Natural killer cell (primary cell): ENCODE measurements around the gene TMEM38A. TPM values are rescaled to one million over a fixed set of nuclear protein-coding genes. Genes with fewer than 3 reads are reported as not detected.
"Not testable (repeated sequence)": the region's sequence is repeated elsewhere in the genome, so short reads cannot be mapped to it uniquely, and the experiment has no call there.

Experiments
- ATAC-seq, 3 donors: fragments of 150-1000 bp in 2 of 3; fragments of 200-7000 bp in 1 of 3; cut with Tn5 transposase; 1 replicate in 1 of 3; 2 replicates in 2 of 3; pipeline ENCODE4 v1.10.0; 2021; ENCODE audit warnings: mild to moderate bottlenecking in 2 of 3, moderate library complexity in 2 of 3
- DNase-seq, 2 donors: peaks; one replicate each; pipeline versions ENCODE4 v3.0.0 to v3.0.0-alpha.2; 2013 to 2021; ENCODE audit warnings: mixed read lengths in 1 of 2
- H3K27ac ChIP-seq: one replicate; pipeline ENCODE4 v1.5.1; 2013; ENCODE audit warnings: mild to moderate bottlenecking, low read length
- H3K27me3 ChIP-seq: one replicate; pipeline ENCODE4 v1.6.1; 2013; ENCODE audit warnings: low read length; ENCODE audit not compliant: control insufficient read depth, insufficient read depth
- H3K36me3 ChIP-seq: one replicate; pipeline ENCODE4 v1.6.1; 2013; ENCODE audit warnings: low read length; ENCODE audit not compliant: control insufficient read depth, insufficient read depth
- H3K4me1 ChIP-seq: one replicate; pipeline ENCODE4 v1.6.1; 2013; ENCODE audit warnings: low read length; ENCODE audit not compliant: control insufficient read depth, insufficient read depth
- H3K4me3 ChIP-seq: one replicate; pipeline ENCODE4 v1.5.1; 2013; ENCODE audit warnings: low read length
- H3K9me3 ChIP-seq: one replicate; pipeline ENCODE4 v1.6.1; 2013; ENCODE audit warnings: low read length; ENCODE audit not compliant: control insufficient read depth, insufficient read depth
- H3K27ac Mint-ChIP-seq, 2 donors: one replicate each; pipeline ENCODE4 v1.8.0; 2022; ENCODE audit warnings: mild to moderate bottlenecking in 2 of 2, mixed read lengths in 2 of 2, moderate library complexity in 1 of 2
- H3K27me3 Mint-ChIP-seq, 2 donors: one replicate each; pipeline ENCODE4 v1.8.0; 2022; ENCODE audit warnings: low read depth in 2 of 2, mixed read lengths in 2 of 2
- H3K36me3 Mint-ChIP-seq: one replicate; pipeline ENCODE4 v1.8.0; 2022; ENCODE audit warnings: mixed read lengths
- H3K4me1 Mint-ChIP-seq, 2 donors: one replicate each; pipeline ENCODE4 v1.8.0; 2022; ENCODE audit warnings: mixed read lengths in 2 of 2
- H3K4me3 Mint-ChIP-seq: one replicate; pipeline ENCODE4 v1.8.0; 2022; ENCODE audit warnings: mild to moderate bottlenecking, moderate library complexity, mixed read lengths
- H3K9me3 Mint-ChIP-seq, 2 donors: one replicate each; pipeline ENCODE4 v1.8.0; 2022; ENCODE audit warnings: mixed read lengths in 2 of 2
- WGBS: methylation state at CpG from one replicate; pipeline ENCODE4 v1.1.7; 2013; ENCODE audit warnings: missing lambda C conversion rate; ENCODE audit not compliant: insufficient coverage; 5-methylcytosine and 5-hydroxymethylcytosine counted together
- intact Hi-C: fragments of 100-400 bp; cut with micrococcal nuclease; formaldehyde crosslinking; loops from one replicate; pipeline ENCODE4 v1.14.2; 2022
- total RNA-seq, 4 donors: library from RNA; stranded (reverse); fragments of 120-200 nt in 1 of 4; gene quantifications; one replicate each; pipeline versions ENCODE4 v1.2.3 to v1.2.4, GENCODE V29; 2013 to 2022
- TF ChIP-seq, protein P1 (sequence below): fragments of 200-600 bp; IDR thresholded peaks from one replicate; pipeline ENCODE4 v1.8.0; 2022; ENCODE audit warnings: antibody characterized with exemption

Gene TMEM38A
- total RNA-seq, 3 donors from 2014 or later (not counting 1 experiment from before 2014, with no cell fraction given): 0.29 to 2.2 (median 0.89) TPM

GRCh38 chr19:16645140-16645539, 15.8 kb upstream of the TMEM38A start:
- Mint-ChIP-seq H3K27me3 (no peaks in the 10 kb centered on the region), H3K4me1 (peaks cover 0 to 15% of the 10 kb centered on the region in 2 donors), H3K9me3 (no peaks in the 10 kb centered on the region), H3K4me3 (no peak overlapping the region), H3K36me3 (no peaks in the 10 kb centered on the region), H3K27ac (no peak overlapping the region)
- Histone ChIP-seq H3K4me1 (no peaks in the 10 kb centered on the region), H3K9me3 (no peaks in the 10 kb centered on the region), H3K4me3 (no peak overlapping the region), H3K27ac (no peak overlapping the region), H3K27me3 (no peaks in the 10 kb centered on the region), H3K36me3 (peaks cover 56% of the 10 kb centered on the region)
- intact Hi-C loops: no loop called here
- no peak for DNase-seq
- no peak for ATAC-seq
- 98% methylated on average over 9 of the region's 9 CpGs for WGBS
- TF ChIP-seq, protein P1, sequence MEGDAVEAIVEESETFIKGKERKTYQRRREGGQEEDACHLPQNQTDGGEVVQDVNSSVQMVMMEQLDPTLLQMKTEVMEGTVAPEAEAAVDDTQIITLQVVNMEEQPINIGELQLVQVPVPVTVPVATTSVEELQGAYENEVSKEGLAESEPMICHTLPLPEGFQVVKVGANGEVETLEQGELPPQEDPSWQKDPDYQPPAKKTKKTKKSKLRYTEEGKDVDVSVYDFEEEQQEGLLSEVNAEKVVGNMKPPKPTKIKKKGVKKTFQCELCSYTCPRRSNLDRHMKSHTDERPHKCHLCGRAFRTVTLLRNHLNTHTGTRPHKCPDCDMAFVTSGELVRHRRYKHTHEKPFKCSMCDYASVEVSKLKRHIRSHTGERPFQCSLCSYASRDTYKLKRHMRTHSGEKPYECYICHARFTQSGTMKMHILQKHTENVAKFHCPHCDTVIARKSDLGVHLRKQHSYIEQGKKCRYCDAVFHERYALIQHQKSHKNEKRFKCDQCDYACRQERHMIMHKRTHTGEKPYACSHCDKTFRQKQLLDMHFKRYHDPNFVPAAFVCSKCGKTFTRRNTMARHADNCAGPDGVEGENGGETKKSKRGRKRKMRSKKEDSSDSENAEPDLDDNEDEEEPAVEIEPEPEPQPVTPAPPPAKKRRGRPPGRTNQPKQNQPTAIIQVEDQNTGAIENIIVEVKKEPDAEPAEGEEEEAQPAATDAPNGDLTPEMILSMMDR: no peak

- Mint-ChIP-seq H3K36me3 (peaks cover 18% of the 10 kb centered on the region), H3K4me3 (no peak overlapping the region), H3K27ac (peak overlapping the region in 1 of 2 donors; percentile 39), H3K4me1 (peaks cover 7 to 25% of the 10 kb centered on the region in 2 donors), H3K27me3 (no peaks in the 10 kb centered on the region), H3K9me3 (no peaks in the 10 kb centered on the region)
- Histone ChIP-seq H3K27ac (no peak overlapping the region), H3K4me3 (no peak overlapping the region), H3K27me3 (no peaks in the 10 kb centered on the region), H3K4me1 (no peaks in the 10 kb centered on the region), H3K9me3 (no peaks in the 10 kb centered on the region), H3K36me3 (peaks cover 62% of the 10 kb centered on the region)
- TF ChIP-seq, protein P1: no peak
- no peak for DNase-seq
- intact Hi-C loops: no loop called here
- WGBS: 89% methylated on average over 9 of the region's 9 CpGs
- ATAC-seq: no peak
Measured at GRCh38 chr19:16649734-16650133, 11.2 kb upstream of the TMEM38A start.

DNA sequence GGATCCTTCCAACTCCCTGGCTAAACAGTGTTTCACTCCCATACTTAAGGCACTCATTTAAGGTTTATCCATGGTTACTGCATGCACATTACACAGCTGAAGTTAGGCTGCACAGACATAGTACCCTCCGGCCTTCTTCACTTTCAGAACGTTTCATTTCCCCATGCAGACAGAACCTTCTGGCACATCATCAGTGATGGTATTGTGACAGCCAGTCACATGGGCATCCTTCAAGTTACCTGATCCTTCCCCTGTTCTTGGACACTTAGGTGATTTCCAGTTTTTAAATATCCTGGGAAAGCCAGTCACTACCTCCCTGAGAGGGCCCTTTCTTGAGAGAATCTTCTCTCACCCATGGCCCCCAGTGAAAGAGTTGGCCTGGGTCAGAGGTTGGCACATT, 10.1 kb upstream of the TMEM38A start:
- H3K36me3 ChIP-seq: peaks cover 59% of the 10 kb centered on the region
- H3K27ac ChIP-seq: no peak overlapping the region
- WGBS: 91% methylated on average over 2 of the region's 2 CpGs
- H3K27ac Mint-ChIP-seq: no peak overlapping the region
- H3K27me3 Mint-ChIP-seq: no peaks in the 10 kb centered on the region
- H3K4me3 ChIP-seq: no peak overlapping the region
- H3K36me3 Mint-ChIP-seq: peaks cover 18% of the 10 kb centered on the region
- DNase-seq: no peak
- no peaks in the 10 kb centered on the region for H3K27me3 ChIP-seq
- intact Hi-C loops: no loop called here
- no peaks in the 10 kb centered on the region for H3K9me3 Mint-ChIP-seq
- peaks cover 10 to 26% of the 10 kb centered on the region in 2 donors for H3K4me1 Mint-ChIP-seq
- no peak overlapping the region for H3K4me3 Mint-ChIP-seq
- no peaks in the 10 kb centered on the region for H3K9me3 ChIP-seq
- ATAC-seq: no peak
- TF ChIP-seq, protein P1: no peak
- no peaks in the 10 kb centered on the region for H3K4me1 ChIP-seq

- H3K27ac Mint-ChIP-seq: peak overlapping the region; percentile 24 to 34
- H3K36me3 ChIP-seq: peaks cover 57% of the 10 kb centered on the region
- H3K4me1 ChIP-seq, intact Hi-C loops, H3K27me3 ChIP-seq, ATAC-seq, H3K4me3 Mint-ChIP-seq, H3K4me3 ChIP-seq, H3K9me3 ChIP-seq, DNase-seq, H3K27ac ChIP-seq, H3K27me3 Mint-ChIP-seq, H3K9me3 Mint-ChIP-seq: not testable (repeated sequence)
- H3K4me1 Mint-ChIP-seq: peaks cover 10 to 30% of the 10 kb centered on the region in 2 donors
- WGBS: 97% methylated on average over 8 of the region's 8 CpGs
- peaks cover 18% of the 10 kb centered on the region for H3K36me3 Mint-ChIP-seq
Measured at GRCh38 chr19:16651421-16652188, 9.3 kb upstream of the TMEM38A start.
